Testis (tissue), 3 donors: ENCODE measurements around the gene SLC25A34. TPM values are rescaled to one million over a fixed set of nuclear protein-coding genes. Genes with fewer than 3 reads are reported as not detected.

Experiments used
- DNase-seq: peaks from one replicate; pipeline ENCODE4 v3.0.0-alpha.2; 2019
- H3K27ac ChIP-seq, 2 donors: fragments of 200-600 bp; sonication (generic); one replicate each; pipeline ENCODE4 v1.5.1; 2019
- H3K27me3 ChIP-seq: fragments of 200-600 bp; sonication (generic); one replicate; pipeline ENCODE4 v1.5.1; 2019
- H3K36me3 ChIP-seq: fragments of 200-600 bp; sonication (generic); one replicate; pipeline ENCODE4 v1.5.1; 2017; ENCODE audit warnings: low read depth; ENCODE audit errors: missing control alignments
- H3K4me1 ChIP-seq: fragments of 200-600 bp; sonication (generic); one replicate; pipeline ENCODE4 v1.5.1; 2019
- H3K4me3 ChIP-seq, 2 donors: fragments of 200-600 bp; sonication (generic); one replicate each; pipeline ENCODE4 v1.5.1; 2017 to 2019
- H3K9me3 ChIP-seq: fragments of 200-600 bp; sonication (generic); one replicate; pipeline ENCODE4 v1.5.1; 2017
- CTCF ChIP-seq, 3 experiments: fragments of 450-650 bp in 2 of 3; fragments of 200-600 bp in 1 of 3; sonication (generic) in 1 of 3; IDR thresholded peaks; one replicate each; pipeline ENCODE4 v1.5.1; 2016 to 2019; ENCODE audit warnings: antibody characterized with exemption in 3 of 3, mild to moderate bottlenecking in 2 of 3, moderate library complexity in 1 of 3
- POLR2A ChIP-seq: fragments of 450-650 bp; IDR thresholded peaks from one replicate; pipeline ENCODE4 v1.6.1; 2017; ENCODE audit warnings: antibody characterized with exemption, mild to moderate bottlenecking, moderate library complexity
- WGBS, 2 donors: methylation state at CpG; one replicate each; pipeline ENCODE4 v1.1.5; 2018; 5-methylcytosine and 5-hydroxymethylcytosine counted together
- intact Hi-C: fragments of 100-400 bp; cut with DNase I; formaldehyde crosslinking; loops from one replicate; pipeline ENCODE4 v1.15.1; 2023; ENCODE audit warnings: low total_unique reads
- polyA plus RNA-seq: library from polyadenylated mRNA; stranded (reverse); fragments of 350-450 nt; fragmentation: Illumina TruSeq; extraction: RNeasy Lipid Tissue Mini Kit (QIAGEN cat#74804); gene quantifications from one replicate; pipeline ENCODE4 v1.2.3, GENCODE V29; 2014; ENCODE audit warnings: low read depth, low replicate concordance; ENCODE audit not compliant: insufficient read depth
- total RNA-seq, 2 donors: library from RNA; depleted of rRNA; stranded (reverse); fragments of >200 nt; gene quantifications; one replicate each; pipeline ENCODE4 v1.2.3, GENCODE V29; 2016

SLC25A34 gene
- total and polyA plus RNA-seq, 3 donors from 2014 or later = 2.5 to 3.8 (median 2.6) TPM

GRCh38 chr1:15733218-15733725 lies 2.8 kb upstream of the SLC25A34 start:
- no peaks in the 10 kb centered on the region for H3K36me3 ChIP-seq
- H3K4me1 ChIP-seq = no peaks in the 10 kb centered on the region
- no peaks in the 10 kb centered on the region for H3K9me3 ChIP-seq
- H3K27me3 ChIP-seq = no peaks in the 10 kb centered on the region
- intact Hi-C loops = no loop called here
- 71 to 86% methylated on average over 2 to 11 of the region's 11 CpGs for WGBS, 2 donors
- TF ChIP-seq CTCF (IDR thresholded peaks at IDR 0.05) = no peak
- TF ChIP-seq POLR2A = no peak
- H3K4me3 ChIP-seq = no peak overlapping the region
- no peak for DNase-seq
- no peak overlapping the region for H3K27ac ChIP-seq

- intact Hi-C loops = no loop called here
- no peak for DNase-seq
Observed at GRCh38 chr1:15733726-15734226, 2.3 kb upstream of the SLC25A34 start.

GRCh38 chr1:15734296-15734695 lies 1.8 kb upstream of the SLC25A34 start:
- intact Hi-C loops = no loop called here
- H3K4me1 ChIP-seq = no peaks in the 10 kb centered on the region
- no peak for DNase-seq
- no peaks in the 10 kb centered on the region for H3K9me3 ChIP-seq
- TF ChIP-seq CTCF (IDR thresholded peaks at IDR 0.05) (no peak), POLR2A (no peak)
- WGBS, 2 donors = 89% methylated on average over 2 to 13 of the region's 13 CpGs
- no peaks in the 10 kb centered on the region for H3K36me3 ChIP-seq
- H3K27me3 ChIP-seq = no peaks in the 10 kb centered on the region
- H3K4me3 ChIP-seq = no peak overlapping the region
- no peak overlapping the region for H3K27ac ChIP-seq

More at GRCh38 chr1:15733726-15734226, 2.3 kb upstream of the SLC25A34 start:
- Histone ChIP-seq H3K36me3 (no peaks in the 10 kb centered on the region), H3K4me3 (no peak overlapping the region), H3K9me3 (no peaks in the 10 kb centered on the region), H3K27ac (no peak overlapping the region), H3K4me1 (no peaks in the 10 kb centered on the region), H3K27me3 (no peaks in the 10 kb centered on the region)
- WGBS, 2 donors = 94% methylated on average over 14 to 26 of the region's 27 CpGs
- TF ChIP-seq POLR2A = no peak
- TF ChIP-seq CTCF (IDR thresholded peaks at IDR 0.05) = no peak

- Histone ChIP-seq H3K27ac (no peak overlapping the region), H3K9me3 (no peaks in the 10 kb centered on the region), H3K36me3 (no peaks in the 10 kb centered on the region), H3K27me3 (no peaks in the 10 kb centered on the region), H3K4me3 (no peak overlapping the region), H3K4me1 (no peaks in the 10 kb centered on the region)
- 68 to 87% methylated on average over 4 to 17 of the region's 17 CpGs for WGBS, 2 donors
- no peak for DNase-seq
- no peak for TF ChIP-seq POLR2A
- no peak for TF ChIP-seq CTCF (IDR thresholded peaks at IDR 0.05)
- intact Hi-C loops = no loop called here
Observed at GRCh38 chr1:15734901-15735300, 1.2 kb upstream of the SLC25A34 start.
